HUDEP-2 (cell line): ENCODE data around the gene ASAP2.

Experiments
- DNase-seq, 76 experiments: peaks; one replicate each; lab custom pipeline; 2025; ENCODE audit not compliant: unreplicated experiment in 76 of 76; lab: John Stamatoyannopoulos, UW

Gene ASAP2

GRCh38 chr2:9337901-9338300 is 131.3 kb downstream of the ASAP2 start:
- DNase-seq: no peak

GRCh38 chr2:9341337-9341887 is 134.8 kb downstream of the ASAP2 start:
- no peak for DNase-seq

- DNase-seq: no peak
These were observed 136.0 kb downstream of the ASAP2 start for GRCh38 chr2:9342659-9343058.

- DNase-seq: no peak
These were observed 136.9 kb downstream of the ASAP2 start for GRCh38 chr2:9343524-9343923.

GRCh38 chr2:9344434-9344833 is 137.8 kb downstream of the ASAP2 start:
- no peak for DNase-seq

GRCh38 chr2:9345343-9345742 is 138.7 kb downstream of the ASAP2 start:
- DNase-seq: no peak

- DNase-seq: no peak
These were observed 139.4 kb downstream of the ASAP2 start for GRCh38 chr2:9345997-9346396.

- no peak for DNase-seq
These were observed 140.3 kb downstream of the ASAP2 start for GRCh38 chr2:9346885-9347284.

GRCh38 chr2:9347411-9347881 is 140.8 kb downstream of the ASAP2 start:
- no peak for DNase-seq

- DNase-seq: no peak
These were observed 147.7 kb downstream of the ASAP2 start for GRCh38 chr2:9354318-9354717.

- no peak for DNase-seq
These were observed 148.7 kb downstream of the ASAP2 start for GRCh38 chr2:9355270-9355669.

GRCh38 chr2:9355716-9356115 is 149.1 kb downstream of the ASAP2 start:
- no peak for DNase-seq

- DNase-seq: no peak
These were observed 149.6 kb downstream of the ASAP2 start for GRCh38 chr2:9356261-9356660.

GRCh38 chr2:9358846-9359245 is 152.2 kb downstream of the ASAP2 start:
- DNase-seq: no peak

GRCh38 chr2:9359463-9359862 is 152.9 kb downstream of the ASAP2 start:
- DNase-seq: no peak

GRCh38 chr2:9360110-9360509 is 153.5 kb downstream of the ASAP2 start:
- DNase-seq: no peak

GRCh38 chr2:9360701-9361100 is 154.1 kb downstream of the ASAP2 start:
- no peak for DNase-seq

- no peak for DNase-seq
These were observed 157.8 kb downstream of the ASAP2 start for GRCh38 chr2:9364373-9364772.

- DNase-seq: no peak
These were observed 158.3 kb downstream of the ASAP2 start for GRCh38 chr2:9364791-9365497.

GRCh38 chr2:9365498-9366019 is 158.9 kb downstream of the ASAP2 start:
- DNase-seq: no peak

- no peak for DNase-seq
These were observed 159.4 kb downstream of the ASAP2 start for GRCh38 chr2:9366026-9366425.

GRCh38 chr2:9370746-9371145 is 164.1 kb downstream of the ASAP2 start:
- no peak for DNase-seq
